Measurements from ENCODE around the gene PRRC2A.

DNA sequence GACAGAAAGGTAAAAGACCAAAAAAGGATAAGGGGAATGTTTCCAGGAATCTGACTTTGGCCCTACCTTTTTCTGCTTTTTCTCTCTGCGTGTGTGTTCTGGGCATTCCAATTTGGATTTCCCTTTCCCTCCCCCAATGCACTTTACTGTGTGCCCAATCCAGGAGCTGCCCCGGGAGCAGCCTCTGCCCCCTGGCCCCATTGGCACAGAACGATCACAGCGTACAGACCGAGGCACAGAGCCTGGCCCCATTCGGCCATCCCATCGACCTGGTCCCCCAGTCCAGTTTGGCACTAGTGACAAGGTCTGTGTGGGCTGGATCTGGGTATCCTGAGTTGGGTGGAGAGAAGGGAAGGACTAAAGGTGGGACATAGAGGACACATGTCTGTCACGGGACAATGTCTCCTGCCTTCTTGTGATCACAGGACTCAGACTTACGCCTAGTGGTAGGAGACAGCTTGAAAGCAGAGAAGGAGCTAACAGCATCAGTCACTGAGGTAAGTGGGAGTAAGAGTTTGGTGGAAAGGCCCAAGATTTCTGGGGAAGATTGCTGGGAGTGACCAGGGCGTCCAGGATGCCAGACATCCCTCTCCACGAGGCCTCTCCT, 14.6 kb downstream of the PRRC2A start:
- TF ChIP-seq, protein P1, sequence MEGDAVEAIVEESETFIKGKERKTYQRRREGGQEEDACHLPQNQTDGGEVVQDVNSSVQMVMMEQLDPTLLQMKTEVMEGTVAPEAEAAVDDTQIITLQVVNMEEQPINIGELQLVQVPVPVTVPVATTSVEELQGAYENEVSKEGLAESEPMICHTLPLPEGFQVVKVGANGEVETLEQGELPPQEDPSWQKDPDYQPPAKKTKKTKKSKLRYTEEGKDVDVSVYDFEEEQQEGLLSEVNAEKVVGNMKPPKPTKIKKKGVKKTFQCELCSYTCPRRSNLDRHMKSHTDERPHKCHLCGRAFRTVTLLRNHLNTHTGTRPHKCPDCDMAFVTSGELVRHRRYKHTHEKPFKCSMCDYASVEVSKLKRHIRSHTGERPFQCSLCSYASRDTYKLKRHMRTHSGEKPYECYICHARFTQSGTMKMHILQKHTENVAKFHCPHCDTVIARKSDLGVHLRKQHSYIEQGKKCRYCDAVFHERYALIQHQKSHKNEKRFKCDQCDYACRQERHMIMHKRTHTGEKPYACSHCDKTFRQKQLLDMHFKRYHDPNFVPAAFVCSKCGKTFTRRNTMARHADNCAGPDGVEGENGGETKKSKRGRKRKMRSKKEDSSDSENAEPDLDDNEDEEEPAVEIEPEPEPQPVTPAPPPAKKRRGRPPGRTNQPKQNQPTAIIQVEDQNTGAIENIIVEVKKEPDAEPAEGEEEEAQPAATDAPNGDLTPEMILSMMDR (IDR thresholded peaks at IDR 0.05; ENCODE audit: insufficient read depth, low read length) = no peak
- TF ChIP-seq POLR2AphosphoS5 (IDR thresholded peaks at IDR 0.05; ENCODE audit: low read depth) (no peak), SPI1 (IDR thresholded peaks at IDR 0.05; ENCODE audit: borderline replicate concordance, low read depth) (no peak), GABPA (IDR thresholded peaks at IDR 0.05; ENCODE audit: low read depth) (no peak)
- TF ChIP-seq, protein P2, sequence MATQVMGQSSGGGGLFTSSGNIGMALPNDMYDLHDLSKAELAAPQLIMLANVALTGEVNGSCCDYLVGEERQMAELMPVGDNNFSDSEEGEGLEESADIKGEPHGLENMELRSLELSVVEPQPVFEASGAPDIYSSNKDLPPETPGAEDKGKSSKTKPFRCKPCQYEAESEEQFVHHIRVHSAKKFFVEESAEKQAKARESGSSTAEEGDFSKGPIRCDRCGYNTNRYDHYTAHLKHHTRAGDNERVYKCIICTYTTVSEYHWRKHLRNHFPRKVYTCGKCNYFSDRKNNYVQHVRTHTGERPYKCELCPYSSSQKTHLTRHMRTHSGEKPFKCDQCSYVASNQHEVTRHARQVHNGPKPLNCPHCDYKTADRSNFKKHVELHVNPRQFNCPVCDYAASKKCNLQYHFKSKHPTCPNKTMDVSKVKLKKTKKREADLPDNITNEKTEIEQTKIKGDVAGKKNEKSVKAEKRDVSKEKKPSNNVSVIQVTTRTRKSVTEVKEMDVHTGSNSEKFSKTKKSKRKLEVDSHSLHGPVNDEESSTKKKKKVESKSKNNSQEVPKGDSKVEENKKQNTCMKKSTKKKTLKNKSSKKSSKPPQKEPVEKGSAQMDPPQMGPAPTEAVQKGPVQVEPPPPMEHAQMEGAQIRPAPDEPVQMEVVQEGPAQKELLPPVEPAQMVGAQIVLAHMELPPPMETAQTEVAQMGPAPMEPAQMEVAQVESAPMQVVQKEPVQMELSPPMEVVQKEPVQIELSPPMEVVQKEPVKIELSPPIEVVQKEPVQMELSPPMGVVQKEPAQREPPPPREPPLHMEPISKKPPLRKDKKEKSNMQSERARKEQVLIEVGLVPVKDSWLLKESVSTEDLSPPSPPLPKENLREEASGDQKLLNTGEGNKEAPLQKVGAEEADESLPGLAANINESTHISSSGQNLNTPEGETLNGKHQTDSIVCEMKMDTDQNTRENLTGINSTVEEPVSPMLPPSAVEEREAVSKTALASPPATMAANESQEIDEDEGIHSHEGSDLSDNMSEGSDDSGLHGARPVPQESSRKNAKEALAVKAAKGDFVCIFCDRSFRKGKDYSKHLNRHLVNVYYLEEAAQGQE (IDR thresholded peaks at IDR 0.05; ENCODE audit: insufficient replicate concordance, low read depth) = no peak
